HepG2 (cell line): Measurements from ENCODE around the gene EPHA5.

Experiments used
- AGO1 ChIP-seq: fragments of 200-400 bp; formaldehyde crosslinking; IDR thresholded peaks from 2 replicates; pipeline ENCODE4 v1.6.1; 2017; ENCODE audit warnings: mild to moderate bottlenecking, low read depth, low read length, moderate library complexity; ENCODE audit not compliant: poor library complexity, severe bottlenecking
- NFYB ChIP-seq: sonication (generic); formaldehyde crosslinking; IDR thresholded peaks from 2 replicates; pipeline ENCODE4 v1.4.0; 2020; ENCODE audit warnings: missing genetic modification reagents
- POLR2A ChIP-seq, 2 experiments: IDR thresholded peaks; 2 replicates each; pipeline ENCODE4 v1.6.1; 2011; ENCODE audit warnings: low read depth in 2 of 2, low read length in 2 of 2, mild to moderate bottlenecking in 1 of 2, moderate library complexity in 1 of 2; ENCODE audit not compliant: insufficient read depth in 1 of 2
- RORA ChIP-seq: sonication (generic); formaldehyde crosslinking; IDR thresholded peaks from 2 replicates; pipeline ENCODE4 v1.5.0; 2020; ENCODE audit warnings: mild to moderate bottlenecking, missing genetic modification reagents, moderate library complexity
- SALL1 ChIP-seq: sonication (generic); formaldehyde crosslinking; IDR thresholded peaks from 2 replicates; pipeline ENCODE4 v1.8.0; 2022; ENCODE audit warnings: mild to moderate bottlenecking, missing genetic modification reagents
- SP1 ChIP-seq, 2 experiments: fragments of 450-650 bp in 1 of 2; sonication (generic) in 1 of 2; formaldehyde crosslinking in 1 of 2; IDR thresholded peaks; 2 replicates each; pipeline versions ENCODE4 v1.4.0 to v1.6.1; 2016 to 2020; ENCODE audit warnings: missing genetic modification reagents in 1 of 2

DNA sequence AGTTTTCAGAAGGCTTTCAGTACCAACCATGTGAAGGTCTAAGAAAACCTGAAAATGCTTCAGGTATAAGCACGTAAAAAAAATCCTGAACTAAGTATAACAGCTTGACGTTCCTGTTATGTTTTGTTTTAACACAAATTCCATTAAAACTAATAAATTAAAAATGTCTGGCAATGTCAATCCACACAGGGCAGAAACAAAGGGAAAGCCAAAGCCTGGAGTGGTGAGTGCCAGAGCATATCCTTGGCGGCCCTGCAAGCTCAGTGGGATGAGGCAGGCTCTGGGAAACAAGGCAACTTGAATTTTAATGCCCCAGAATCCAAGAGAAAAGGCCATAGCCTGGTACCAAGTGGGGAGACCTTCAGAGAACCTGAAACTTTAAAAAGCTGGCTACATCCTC lies 78.2 kb downstream of the EPHA5 start:
- TF ChIP-seq SP1 (IDR thresholded peaks at IDR 0.05) (no peak), SP1 (CRISPR knock-in tag; IDR thresholded peaks at IDR 0.05) (no peak), POLR2A (IDR thresholded peaks at IDR 0.05; ENCODE audit: insufficient read depth in 1 of 2, low read depth in 2 of 2, low read length in 2 of 2) (no peak), AGO1 (no peak), NFYB (CRISPR knock-in tag) (no peak), RORA (CRISPR knock-in tag) (no peak), SALL1 (CRISPR knock-in tag) (no peak)
